GM12878 (cell line): ENCODE measurements around the gene TSPEAR. TPM values are rescaled to one million over a fixed set of nuclear protein-coding genes. Genes with fewer than 3 reads are reported as not detected.

Experiments used
- ATAC-seq: fragments of 200-7000 bp; cut with Tn5 transposase; 3 replicates; pipeline ENCODE4 v1.9.1; 2020; ENCODE audit warnings: mild to moderate bottlenecking, moderate library complexity
- BruUV-seq: library from RNA; stranded (reverse); fragments of 400-500 nt; replicated peaks from 2 replicates; lab custom pipeline; 2021; lab: Mats Ljungman, UMichigan
- CTCF ChIA-PET: fragments of 300-600 bp; sonication (Branson Sonifier 250); formaldehyde crosslinking; extraction: SDS; loops from one replicate; lab custom pipeline; 2021; ENCODE audit warnings: inconsistent platforms; lab: Yijun Ruan, JAX
- POLR2A ChIA-PET: fragments of 350-600 bp; formaldehyde crosslinking; extraction: SDS; loops from one replicate; lab custom pipeline; 2021; ENCODE audit warnings: inconsistent platforms; lab: Charles Lee
- RAD21 ChIA-PET: fragments of 300-600 bp; sonication (Branson Sonifier 250); formaldehyde crosslinking; loops from one replicate; lab custom pipeline; 2023; ENCODE audit warnings: antibody characterized with exemption; ENCODE audit not compliant: unreplicated experiment; lab: Charles Lee
- SMC1A ChIA-PET: fragments of 300-600 bp; sonication (Branson Sonifier 250); formaldehyde crosslinking; loops from one replicate; lab custom pipeline; 2023; ENCODE audit not compliant: unreplicated experiment, uncharacterized antibody; lab: Charles Lee
- DNase-seq: peaks from one replicate; pipeline ENCODE4 v3.0.0-alpha.2; 2011; ENCODE audit warnings: low read depth, low spot score
- FAIRE-seq: peaks from 3 replicates; lab custom pipeline; 2011; peaks lifted over from hg19 to GRCh38; lab: Jason Lieb, UNC
- H2AFZ ChIP-seq: 2 replicates; pipeline ENCODE4 v1.6.0; 2011; ENCODE audit warnings: low read depth, low read length, control low read depth; ENCODE audit not compliant: control insufficient read depth
- H3K27ac ChIP-seq: 2 replicates; pipeline ENCODE4 v1.5.1; 2011; ENCODE audit warnings: control low read depth; ENCODE audit not compliant: control insufficient read depth, insufficient read depth
- H3K27me3 ChIP-seq, 2 experiments: replicated peaks in 1 of 2; 2 replicates each; pipeline versions ENCODE4 v1.6.0 to v1.6.1; 2011; ENCODE audit warnings: low read length in 1 of 2; ENCODE audit not compliant: control insufficient read depth in 2 of 2, insufficient read depth in 2 of 2
- H3K36me3 ChIP-seq, 2 experiments: 2 replicates each; pipeline ENCODE4 v1.5.1; 2011; ENCODE audit warnings: low read length in 1 of 2; ENCODE audit not compliant: control insufficient read depth in 2 of 2, insufficient read depth in 2 of 2
- H3K4me1 ChIP-seq: 2 replicates; pipeline ENCODE4 v1.6.1; 2011; ENCODE audit warnings: mild to moderate bottlenecking, low read length, moderate library complexity, mixed read lengths; ENCODE audit not compliant: control insufficient read depth, insufficient read depth
- H3K4me2 ChIP-seq: 2 replicates; pipeline ENCODE4 v1.6.0; 2011; ENCODE audit warnings: control low read depth; ENCODE audit not compliant: control insufficient read depth, insufficient read depth
- H3K4me3 ChIP-seq: fragments of 200-600 bp; sonication (generic); 2 replicates; pipeline ENCODE4 v1.5.1; 2016
- H3K79me2 ChIP-seq: 2 replicates; pipeline ENCODE4 v1.6.0; 2011; ENCODE audit warnings: low read length; ENCODE audit not compliant: control insufficient read depth, insufficient read depth
- H3K9ac ChIP-seq: 2 replicates; pipeline ENCODE4 v1.8.0; 2011; ENCODE audit warnings: low read length, control low read depth, mixed read lengths; ENCODE audit not compliant: control insufficient read depth, insufficient read depth
- H3K9me3 ChIP-seq: replicated peaks from 3 replicates; pipeline ENCODE4 v1.5.1; 2011; ENCODE audit warnings: mild to moderate bottlenecking, low read length; ENCODE audit not compliant: control insufficient read depth, insufficient read depth
- H4K20me1 ChIP-seq: 2 replicates; pipeline ENCODE4 v1.6.0; 2011; ENCODE audit not compliant: control insufficient read depth, insufficient read depth
- CREB1 ChIP-seq: IDR thresholded peaks from 2 replicates; pipeline ENCODE4 v1.6.1; 2012; ENCODE audit warnings: low read depth, mild to moderate bottlenecking, inconsistent platforms
- EGR1 ChIP-seq, 2 experiments: IDR thresholded peaks; 1 replicate in 1 of 2; 2 replicates in 1 of 2; pipeline ENCODE4 v1.6.1; 2011 to 2012; ENCODE audit warnings: low read depth in 2 of 2, low read length in 2 of 2, borderline replicate concordance in 1 of 2, mild to moderate bottlenecking in 1 of 2, moderate library complexity in 1 of 2
- NFYB ChIP-seq: IDR thresholded peaks from 2 replicates; pipeline ENCODE4 v1.6.1; 2011; ENCODE audit warnings: low read depth, mild to moderate bottlenecking, low read length, improper control_type of control experiment, moderate library complexity; ENCODE audit not compliant: insufficient read depth
- POLR2AphosphoS2 ChIP-seq: IDR thresholded peaks from 2 replicates; pipeline ENCODE4 v1.6.1; 2011; ENCODE audit warnings: low read depth, mild to moderate bottlenecking, low read length, improper control_type of control experiment, moderate library complexity
- RAD21 ChIP-seq: IDR thresholded peaks from 2 replicates; pipeline ENCODE4 v1.6.1; 2011; ENCODE audit warnings: mild to moderate bottlenecking, low read depth, low read length, moderate library complexity; ENCODE audit not compliant: insufficient read depth
- RBBP5 ChIP-seq: fragments of 200-600 bp; sonication (generic); conservative IDR thresholded peaks from 2 replicates; pipeline ENCODE4 v1.6.1; 2016
- SMARCA5 ChIP-seq: fragments of 450-650 bp; IDR thresholded peaks from 2 replicates; pipeline ENCODE4 v1.6.1; 2017; ENCODE audit warnings: mild to moderate bottlenecking
- TCF3 ChIP-seq: IDR thresholded peaks from 2 replicates; pipeline ENCODE4 v1.6.1; 2012; ENCODE audit warnings: low read depth, mild to moderate bottlenecking, low read length, borderline replicate concordance; ENCODE audit not compliant: insufficient read depth
- WGBS: methylation state at CpG from one replicate; pipeline ENCODE4 v1.1.6; 2016; ENCODE audit warnings: low lambda C conversion rate; ENCODE audit not compliant: insufficient replicate concordance, insufficient coverage; ENCODE audit errors: missing lambda C conversion rate; 5-methylcytosine and 5-hydroxymethylcytosine counted together
- in situ Hi-C: fragments of 300-500 bp; cut with MboI; formaldehyde crosslinking; loops from 9 replicates; pipeline ENCODE4 v1.14.3; 2018; ENCODE audit warnings: mixed read lengths
- intact Hi-C: fragments of 100-400 bp; cut with micrococcal nuclease; formaldehyde crosslinking; loops from one replicate; pipeline ENCODE4 v1.14.2; 2022; ENCODE audit not compliant: unreplicated experiment
- polyA plus RNA-seq, 11 experiments: library from polyadenylated mRNA; depleted of rRNA in 4 of 11; unstranded in 6 of 11; stranded (reverse) in 5 of 11; fragments of >200 nt; fragmentation: Nextera tagmentation in 4 of 11; fragmentation: Illumina TruSeq in 1 of 11; extraction: Ambion mirVana in 4 of 11; extraction: Trizol in 1 of 11; gene quantifications; 1 replicate in 1 of 11; 2 replicates in 10 of 11; pipeline versions ENCODE4 v1.2.1 to v1.2.3, GENCODE V29; 2011 to 2016; ENCODE audit warnings: inconsistent platforms in 2 of 11, missing spikeins in 2 of 11, low read depth in 1 of 11
- total RNA-seq, 4 experiments: library from RNA; depleted of rRNA in 3 of 4; stranded (reverse); fragments of >200 nt in 3 of 4; fragmentation: Illumina TruSeq in 1 of 4; extraction: Trizol in 1 of 4; gene quantifications; 2 replicates each; pipeline versions ENCODE4 v1.2.1 to v1.2.3, GENCODE V29; 2013 to 2021
- TF ChIP-seq, protein P1 (sequence below): IDR thresholded peaks from 2 replicates; pipeline ENCODE4 v1.6.1; 2011; ENCODE audit warnings: borderline replicate concordance, low read depth, mild to moderate bottlenecking, moderate library complexity, low read length; ENCODE audit not compliant: insufficient read depth, poor library complexity, severe bottlenecking
- TF ChIP-seq, protein P2 (sequence below): IDR thresholded peaks from 2 replicates; pipeline ENCODE4 v1.6.1; 2011; ENCODE audit warnings: low read depth, mild to moderate bottlenecking, low read length, moderate library complexity, borderline replicate concordance; ENCODE audit errors: extremely low read depth
- TF ChIP-seq, protein P3 (sequence below): IDR thresholded peaks from 2 replicates; pipeline ENCODE4 v1.6.1; 2011; ENCODE audit warnings: borderline replicate concordance, low read depth, mild to moderate bottlenecking, moderate library complexity, mixed read lengths, low read length; ENCODE audit not compliant: insufficient read depth; ENCODE audit errors: extremely low read length

The TSPEAR gene
- total and polyA plus RNA-seq, 10 of the 15 experiments (the other 5 are each of a cell fraction or from before 2014, with no cell fraction given): not detected

DNA sequence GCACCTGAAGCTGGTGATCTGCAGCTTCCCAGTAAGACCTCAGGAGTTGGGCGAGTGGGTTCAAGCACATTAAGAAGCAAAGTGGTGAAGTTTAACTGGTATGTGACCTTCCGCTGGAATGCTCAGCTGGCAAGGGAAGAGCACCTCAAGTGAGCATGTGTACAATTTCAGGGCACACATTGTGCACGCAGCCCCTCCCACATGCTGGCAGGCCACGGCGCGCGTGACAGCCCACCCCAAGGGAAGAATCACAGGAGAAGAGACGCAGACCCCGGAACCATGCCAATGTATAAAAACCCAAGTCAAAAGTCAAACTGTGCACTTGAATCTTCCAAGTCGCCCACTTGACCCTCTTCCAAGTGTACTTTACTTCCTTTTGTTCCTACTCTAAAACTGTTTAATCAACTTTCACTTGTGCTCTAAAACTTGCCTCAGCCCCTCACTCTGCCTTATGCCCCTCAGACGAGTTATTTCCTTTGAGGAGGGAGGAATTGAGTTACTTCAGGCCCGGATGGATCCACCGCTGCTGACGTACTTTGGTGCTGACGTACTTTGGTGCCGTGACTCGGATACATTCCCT is 236.0 kb downstream of the TSPEAR start:
- RAD21 ChIA-PET: no interaction called here
- intact Hi-C loops (no loop called here), in situ Hi-C loops (no loop called here)
- TF ChIP-seq TCF3 (no peak), NFYB (no peak), RAD21 (no peak), EGR1 (IDR thresholded peaks at IDR 0.05; ENCODE audit: borderline replicate concordance in 1 of 2, low read depth in 2 of 2, low read length in 2 of 2) (no peak), CREB1 (no peak), SMARCA5 (no peak), POLR2AphosphoS2 (no peak), RBBP5 (no peak)
- TF ChIP-seq, protein P1, sequence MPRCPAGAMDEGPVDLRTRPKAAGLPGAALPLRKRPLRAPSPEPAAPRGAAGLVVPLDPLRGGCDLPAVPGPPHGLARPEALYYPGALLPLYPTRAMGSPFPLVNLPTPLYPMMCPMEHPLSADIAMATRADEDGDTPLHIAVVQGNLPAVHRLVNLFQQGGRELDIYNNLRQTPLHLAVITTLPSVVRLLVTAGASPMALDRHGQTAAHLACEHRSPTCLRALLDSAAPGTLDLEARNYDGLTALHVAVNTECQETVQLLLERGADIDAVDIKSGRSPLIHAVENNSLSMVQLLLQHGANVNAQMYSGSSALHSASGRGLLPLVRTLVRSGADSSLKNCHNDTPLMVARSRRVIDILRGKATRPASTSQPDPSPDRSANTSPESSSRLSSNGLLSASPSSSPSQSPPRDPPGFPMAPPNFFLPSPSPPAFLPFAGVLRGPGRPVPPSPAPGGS: no peak
- TF ChIP-seq, protein P2, sequence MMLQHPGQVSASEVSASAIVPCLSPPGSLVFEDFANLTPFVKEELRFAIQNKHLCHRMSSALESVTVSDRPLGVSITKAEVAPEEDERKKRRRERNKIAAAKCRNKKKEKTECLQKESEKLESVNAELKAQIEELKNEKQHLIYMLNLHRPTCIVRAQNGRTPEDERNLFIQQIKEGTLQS: no peak
- TF ChIP-seq, protein P3, sequence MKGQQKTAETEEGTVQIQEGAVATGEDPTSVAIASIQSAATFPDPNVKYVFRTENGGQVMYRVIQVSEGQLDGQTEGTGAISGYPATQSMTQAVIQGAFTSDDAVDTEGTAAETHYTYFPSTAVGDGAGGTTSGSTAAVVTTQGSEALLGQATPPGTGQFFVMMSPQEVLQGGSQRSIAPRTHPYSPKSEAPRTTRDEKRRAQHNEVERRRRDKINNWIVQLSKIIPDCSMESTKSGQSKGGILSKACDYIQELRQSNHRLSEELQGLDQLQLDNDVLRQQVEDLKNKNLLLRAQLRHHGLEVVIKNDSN: no peak
- FAIRE-seq: no peak
- DNase-seq: no peak
- CTCF ChIA-PET: interaction anchor here (1.5 kb wide), 1 partner anchor 12 kb away, joined by 3 read pairs; no protein-coding TSS in a partner anchor
- H3K9ac ChIP-seq: no peak overlapping the region
- no peak for ATAC-seq
- H3K36me3 ChIP-seq: no peaks in the 10 kb centered on the region
- H3K4me1 ChIP-seq: no peaks in the 10 kb centered on the region
- H3K4me3 ChIP-seq: no peak overlapping the region
- SMC1A ChIA-PET: no interaction called here
- no peaks in the 10 kb centered on the region for H3K79me2 ChIP-seq
- no peaks in the 10 kb centered on the region; a peak in 2 of 4 replicates for H3K27me3 ChIP-seq
- no peak overlapping the region for H2AFZ ChIP-seq
- POLR2A ChIA-PET: no interaction called here
- H3K4me2 ChIP-seq: no peak overlapping the region
- no peaks in the 10 kb centered on the region for H4K20me1 ChIP-seq
- no peak overlapping the region for H3K27ac ChIP-seq
- WGBS: 63% methylated on average over 17 of the region's 17 CpGs
- H3K9me3 ChIP-seq: no peaks in the 10 kb centered on the region
- BruUV-seq: no TSS peak
